Heart left ventricle (tissue), 16 donors: ENCODE measurements around the gene CTTNBP2NL. TPM values are rescaled to one million over a fixed set of nuclear protein-coding genes. Genes with fewer than 3 reads are reported as not detected.
"Not testable (repeated sequence)": the region's sequence is repeated elsewhere in the genome, so short reads cannot be mapped to it uniquely, and the experiment has no call there.

ENCODE experiments used
- ATAC-seq, 4 donors: fragments of 200-7000 bp; cut with Tn5 transposase; one replicate each; pipeline ENCODE4 v1.9.1; 2020 to 2022; ENCODE audit warnings: moderate library complexity in 4 of 4, mild to moderate bottlenecking in 3 of 4, moderate number of reproducible peaks in 1 of 4
- DNase-seq, 5 donors: peaks; one replicate each; pipeline ENCODE4 v3.0.0-alpha.2; 2020
- H3K27ac ChIP-seq, 12 donors: fragments of 200-600 bp; sonication (generic) in 4 of 12; one replicate each; pipeline versions ENCODE4 v1.5.0 to v1.8.0; 2016 to 2022; ENCODE audit warnings: mild to moderate bottlenecking in 2 of 12
- H3K27me3 ChIP-seq, 9 donors: fragments of 200-600 bp; sonication (generic) in 2 of 9; one replicate each; pipeline versions ENCODE4 v1.5.1 to v1.8.0; 2016 to 2022; ENCODE audit warnings: mild to moderate bottlenecking in 3 of 9
- H3K36me3 ChIP-seq, 9 donors: fragments of 200-600 bp; sonication (generic) in 2 of 9; one replicate each; pipeline versions ENCODE4 v1.5.0 to v1.8.0; 2018 to 2022; ENCODE audit warnings: mild to moderate bottlenecking in 2 of 9
- H3K4me1 ChIP-seq, 12 donors: fragments of 200-600 bp; sonication (generic) in 4 of 12; one replicate each; pipeline versions ENCODE4 v1.5.0 to v1.8.0; 2016 to 2022; ENCODE audit warnings: mild to moderate bottlenecking in 3 of 12
- H3K4me3 ChIP-seq, 12 donors: fragments of 200-600 bp; sonication (generic) in 4 of 12; one replicate each; pipeline versions ENCODE4 v1.5.0 to v1.8.0; 2017 to 2022; ENCODE audit warnings: mild to moderate bottlenecking in 9 of 12, moderate library complexity in 4 of 12
- H3K9me3 ChIP-seq, 12 donors: fragments of 200-600 bp; sonication (generic) in 4 of 12; one replicate each; pipeline versions ENCODE4 v1.5.0 to v1.8.0; 2016 to 2022; ENCODE audit warnings: mild to moderate bottlenecking in 1 of 12
- POLR2A ChIP-seq, 2 donors: fragments of 450-650 bp; IDR thresholded peaks; one replicate each; pipeline ENCODE4 v1.6.1; 2017; ENCODE audit warnings: antibody characterized with exemption in 2 of 2, mild to moderate bottlenecking in 2 of 2, moderate library complexity in 2 of 2
- WGBS, 4 donors: extraction: QIAGEN DNeasy Blood & Tissue Kit in 2 of 4; methylation state at CpG; one replicate each; pipeline versions ENCODE4 v1.1.5 to v1.1.7; 2013 to 2018; 5-methylcytosine and 5-hydroxymethylcytosine counted together
- intact Hi-C, 10 donors: fragments of 100-400 bp; cut with DNase I; formaldehyde crosslinking; loops; one replicate each; pipeline versions ENCODE4 v1.11.1 to v1.14.2; 2022
- polyA plus RNA-seq, 2 donors: library from polyadenylated mRNA; stranded (reverse); fragments of 200-250 nt; gene quantifications; one replicate each; pipeline ENCODE4 v1.2.3, GENCODE V29; 2013
- total RNA-seq, 9 donors: library from RNA; depleted of rRNA in 2 of 9; stranded (reverse); fragments of >200 nt in 2 of 9; fragmentation: NEBNext Ultra II Directional in 3 of 9; extraction: Animal tissue kit (Norgen Biotek cat#: 25700) in 3 of 9; gene quantifications; one replicate each; pipeline versions ENCODE4 v1.1.0 to v1.2.4, GENCODE V29; 2016 to 2023
- TF ChIP-seq, protein P1 (sequence below), 12 donors: fragments of 200-600 bp; sonication (generic) in 4 of 12; IDR thresholded peaks; one replicate each; pipeline versions ENCODE4 v1.5.0 to v1.8.0; 2018 to 2022; ENCODE audit warnings: antibody characterized with exemption in 12 of 12, mild to moderate bottlenecking in 5 of 12
- donor health status: ischemic (EF 13 %, LVEDD 7.1; RV severe dilation, severe dysfunction).
- donor health status: healthy with polysubstance abuse.
- donor health status: DM: no; HTN: yes; CAD: no.
- donor health status: DM: no; HTN: no; CAD: no.
- donor health status: ischemic (EF 25% LVEDD 6.9; RV normal size, moderate dysfunction).
- donor health status: ischemic (EF 25% LVEDD 5.7; RV mildly dilated, moderate dysfunction).
- donor health status: healthy.
- donor health status: DM: yes; HTN: yes; CAD: no.
- donor health status: ischemic (EF 35%, LVEDD 5.7; RV mildly dilated, moderate dysfunction).
- donor health status: nonischemic (EF 11% LVEDD 7.7; RV severe dilation, severe dysfunction).
- donor health status: DM: yes; HTN: yes; CAD: no.
- donor health status: PGD.
- donor health status: ischemic (EF 29% LVEDD 5.4; RV normal size, mild dysfunction).
- donor health status: nonischemic (EF 23%, LVEDD 6.1; RV moderate dilation, normal function).

CTTNBP2NL gene
- total and polyA plus RNA-seq, 11 donors, result 4.6 to 22.8 (median 14.1) TPM

DNA sequence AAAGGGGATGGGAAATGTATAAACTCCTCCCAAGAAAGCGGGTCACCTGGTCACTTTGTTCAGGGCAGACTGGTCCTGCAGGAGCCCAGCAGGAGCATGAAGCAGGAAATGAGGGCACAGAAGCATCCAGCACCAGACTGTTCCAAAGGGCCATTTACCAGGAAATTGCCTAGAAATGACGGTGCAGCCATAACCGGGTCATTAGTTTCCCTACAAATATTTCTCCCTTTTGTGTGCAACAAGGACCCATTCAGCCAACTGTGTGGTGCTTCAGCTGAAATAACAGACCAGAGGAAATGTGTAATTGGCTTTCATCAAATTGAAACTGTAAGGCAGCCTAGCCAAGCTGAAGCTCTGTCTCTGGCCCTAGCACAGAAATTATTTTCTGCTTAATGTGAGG is 7.6 kb upstream of the CTTNBP2NL start:
- ATAC-seq (peak in 3 of 4 donors; percentile 12 to 34 (median 19)), DNase-seq (peak in 1 of 5 donors; percentile 37)
- H3K27me3 ChIP-seq, result no peaks in the 10 kb centered on the region
- no peaks in the 10 kb centered on the region for H3K36me3 ChIP-seq
- WGBS, 4 donors, result 46 to 64% (median 51%) methylated on average over 3 of the region's 3 CpGs
- peak overlapping the region in 9 of 12 donors; percentile 4 to 96 (median 55) for H3K27ac ChIP-seq
- H3K9me3 ChIP-seq, result no peaks in the 10 kb centered on the region
- no peak overlapping the region for H3K4me3 ChIP-seq
- H3K4me1 ChIP-seq, result peaks cover 0 to 49% (median 17%) of the 10 kb centered on the region in 12 donors
- intact Hi-C loops, result no loop called here
- no peak for TF ChIP-seq POLR2A (IDR thresholded peaks at IDR 0.05)
- TF ChIP-seq, protein P1, sequence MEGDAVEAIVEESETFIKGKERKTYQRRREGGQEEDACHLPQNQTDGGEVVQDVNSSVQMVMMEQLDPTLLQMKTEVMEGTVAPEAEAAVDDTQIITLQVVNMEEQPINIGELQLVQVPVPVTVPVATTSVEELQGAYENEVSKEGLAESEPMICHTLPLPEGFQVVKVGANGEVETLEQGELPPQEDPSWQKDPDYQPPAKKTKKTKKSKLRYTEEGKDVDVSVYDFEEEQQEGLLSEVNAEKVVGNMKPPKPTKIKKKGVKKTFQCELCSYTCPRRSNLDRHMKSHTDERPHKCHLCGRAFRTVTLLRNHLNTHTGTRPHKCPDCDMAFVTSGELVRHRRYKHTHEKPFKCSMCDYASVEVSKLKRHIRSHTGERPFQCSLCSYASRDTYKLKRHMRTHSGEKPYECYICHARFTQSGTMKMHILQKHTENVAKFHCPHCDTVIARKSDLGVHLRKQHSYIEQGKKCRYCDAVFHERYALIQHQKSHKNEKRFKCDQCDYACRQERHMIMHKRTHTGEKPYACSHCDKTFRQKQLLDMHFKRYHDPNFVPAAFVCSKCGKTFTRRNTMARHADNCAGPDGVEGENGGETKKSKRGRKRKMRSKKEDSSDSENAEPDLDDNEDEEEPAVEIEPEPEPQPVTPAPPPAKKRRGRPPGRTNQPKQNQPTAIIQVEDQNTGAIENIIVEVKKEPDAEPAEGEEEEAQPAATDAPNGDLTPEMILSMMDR (IDR thresholded peaks at IDR 0.05), result no peak

DNA sequence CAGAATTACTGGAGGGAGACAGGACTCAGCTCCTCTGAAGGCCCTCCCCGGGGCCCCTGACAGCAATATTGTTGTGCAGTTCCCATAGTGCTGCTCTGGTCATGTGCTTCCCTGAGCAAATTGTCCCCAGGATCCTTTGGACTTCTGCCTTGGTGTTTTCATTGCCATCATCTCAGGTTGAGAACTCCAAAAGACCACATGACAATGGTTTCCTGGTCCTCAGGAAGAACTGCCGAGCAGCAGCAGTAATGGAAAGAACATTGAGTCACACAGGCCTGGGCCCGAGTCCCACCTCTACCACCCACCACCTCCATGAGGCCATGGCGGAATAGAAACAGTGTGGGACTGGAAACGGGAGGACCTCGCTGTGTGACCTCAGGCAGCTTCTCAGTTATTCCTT is 6.3 kb upstream of the CTTNBP2NL start:
- 66 to 72% (median 68%) methylated on average over 6 of the region's 6 CpGs for WGBS, 4 donors
- Histone ChIP-seq H3K4me1 (peaks cover 0 to 59% (median 19%) of the 10 kb centered on the region in 12 donors), H3K36me3 (no peaks in the 10 kb centered on the region), H3K4me3 (no peak overlapping the region), H3K27ac (peak overlapping the region in 8 of 12 donors; percentile 5 to 96 (median 56)), H3K9me3 (no peaks in the 10 kb centered on the region), H3K27me3 (no peaks in the 10 kb centered on the region)
- TF ChIP-seq, protein P1 (IDR thresholded peaks at IDR 0.05), result no peak
- TF ChIP-seq POLR2A (IDR thresholded peaks at IDR 0.05), result no peak
- DNase-seq, result no peak
- peak in 2 of 4 donors; percentile 17 to 23 for ATAC-seq
- intact Hi-C loops, result loop anchor here (1.0 to 10.0 kb wide), 9 partner anchors 48 to 323 kb away; partner anchors contain the start of genes CAPZA1 (in 8 of the 10), RHOC (in 8 of the 10), ST7L (in 8 of the 10) and MOV10 (in 2 of the 10)

GRCh38 chr1:112390335-112390734 is 5.7 kb upstream of the CTTNBP2NL start:
- intact Hi-C loops, result loop anchor here (1.0 to 10.0 kb wide), 9 partner anchors 47 to 322 kb away; partner anchors contain the start of genes CAPZA1 (in 8 of the 10), RHOC (in 8 of the 10), ST7L (in 8 of the 10) and MOV10 (in 2 of the 10)
- not testable (repeated sequence) for H3K36me3 ChIP-seq, DNase-seq, ATAC-seq, H3K27me3 ChIP-seq, H3K9me3 ChIP-seq
- 49 to 59% (median 55%) methylated on average over 15 of the region's 15 CpGs for WGBS, 4 donors
- H3K27ac ChIP-seq, result peak overlapping the region in 9 of 12 donors; percentile 21 to 96 (median 90)
- H3K4me1 ChIP-seq, result peaks cover 0 to 65% (median 26%) of the 10 kb centered on the region in 12 donors
- H3K4me3 ChIP-seq, result peak overlapping the region in 9 of 12 donors; percentile 44 to 59 (median 52)

- H3K36me3 ChIP-seq, result no peaks in the 10 kb centered on the region
- no peaks in the 10 kb centered on the region for H3K27me3 ChIP-seq
- H3K27ac ChIP-seq, result peak overlapping the region; percentile 57 to 96 (median 91)
- H3K4me1 ChIP-seq, result peaks cover 0 to 68% (median 29%) of the 10 kb centered on the region in 12 donors
- no peaks in the 10 kb centered on the region for H3K9me3 ChIP-seq
- DNase-seq, result peak; percentile 86 to 90 (median 89)
- 2 to 6% (median 4%) methylated on average over 15 of the region's 15 CpGs for WGBS, 4 donors
- ATAC-seq, result peak; percentile 68 to 83 (median 80)
- peak in 1 of 2 donors; percentile 47 for TF ChIP-seq POLR2A (IDR thresholded peaks at IDR 0.05)
- TF ChIP-seq, protein P1 (IDR thresholded peaks at IDR 0.05), result peak; percentile 86 to 97 (median 94)
- intact Hi-C loops, result loop anchor here (1.0 to 10.0 kb wide), 9 partner anchors 46 to 321 kb away; partner anchors contain the start of genes CAPZA1 (in 8 of the 10), RHOC (in 8 of the 10), ST7L (in 8 of the 10) and MOV10 (in 2 of the 10)
- H3K4me3 ChIP-seq, result peak overlapping the region in 11 of 12 donors; percentile 1 to 59 (median 51)
Observed at GRCh38 chr1:112390775-112391602, 5.0 kb upstream of the CTTNBP2NL start.
